ENCODE results near the gene HES2.
"Not testable (repeated sequence)": the region's sequence is repeated elsewhere in the genome, so short reads cannot be mapped to it uniquely, and the experiment has no call there.

HES2 gene

GRCh38 chr1:6389971-6390370 lies 29.7 kb downstream of the HES2 start:
- peaks cover 3% of the 10 kb centered on the region; the same call in 1 of the 2 replicates for H3K9me3 ChIP-seq
- TF ChIP-seq Cebpa-rat (IDR thresholded peaks at IDR 0.05), result no peak
- H3K4me1 ChIP-seq, result peaks cover 45% of the 10 kb centered on the region
- no peak overlapping the region for H3K4me3 ChIP-seq
- peaks cover 17% of the 10 kb centered on the region for H3K36me3 ChIP-seq
- peaks cover 37% of the 10 kb centered on the region for H4K20me1 ChIP-seq
- H3K27ac ChIP-seq, result no peak overlapping the region
- no peak overlapping the region for H3K9ac ChIP-seq
- no peaks in the 10 kb centered on the region for H3K27me3 ChIP-seq
- no peak overlapping the region for H3K4me2 ChIP-seq

GRCh38 chr1:6386371-6386949 lies 33.3 kb downstream of the HES2 start:
- Histone ChIP-seq H3K4me2 (peak overlapping the region; percentile 30), H4K20me1 (peaks cover 36% of the 10 kb centered on the region), H3K9ac (no peak overlapping the region), H3K27me3 (no peaks in the 10 kb centered on the region), H3K4me3 (no peak overlapping the region), H3K9me3 (peaks cover 28% of the 10 kb centered on the region), H3K4me1 (peaks cover 21% of the 10 kb centered on the region), H3K36me3 (peaks cover 26% of the 10 kb centered on the region), H3K27ac (no peak overlapping the region)
- no peak for TF ChIP-seq Cebpa-rat (IDR thresholded peaks at IDR 0.05)

GRCh38 chr1:6385488-6386191 lies 34.1 kb downstream of the HES2 start:
- peak overlapping the region; percentile 30 for H3K4me2 ChIP-seq
- H3K9ac ChIP-seq, result no peak overlapping the region
- no peak overlapping the region for H3K4me3 ChIP-seq

GRCh38 chr1:6384962-6385361 lies 34.8 kb downstream of the HES2 start:
- peaks cover 25% of the 10 kb centered on the region for H3K36me3 ChIP-seq
- no peak overlapping the region for H3K4me3 ChIP-seq
- H4K20me1 ChIP-seq, result peaks cover 31% of the 10 kb centered on the region
- peaks cover 17% of the 10 kb centered on the region for H3K4me1 ChIP-seq
- H3K9me3 ChIP-seq, result peaks cover 33% of the 10 kb centered on the region
- no peak overlapping the region for H3K9ac ChIP-seq
- H3K4me2 ChIP-seq, result no peak overlapping the region
- H3K27ac ChIP-seq, result no peak overlapping the region
- H3K27me3 ChIP-seq, result no peaks in the 10 kb centered on the region
- no peak for TF ChIP-seq Cebpa-rat (IDR thresholded peaks at IDR 0.05)

More at GRCh38 chr1:6385488-6386191, 34.1 kb downstream of the HES2 start:
- H3K4me1 ChIP-seq, result peaks cover 17% of the 10 kb centered on the region
- TF ChIP-seq Cebpa-rat (IDR thresholded peaks at IDR 0.05), result no peak
- peaks cover 26% of the 10 kb centered on the region for H3K36me3 ChIP-seq
- H3K27ac ChIP-seq, result no peak overlapping the region; the same call in 1 of the 2 replicates
- peaks cover 28% of the 10 kb centered on the region for H3K9me3 ChIP-seq
- H3K27me3 ChIP-seq, result no peaks in the 10 kb centered on the region
- peaks cover 31% of the 10 kb centered on the region for H4K20me1 ChIP-seq

DNA sequence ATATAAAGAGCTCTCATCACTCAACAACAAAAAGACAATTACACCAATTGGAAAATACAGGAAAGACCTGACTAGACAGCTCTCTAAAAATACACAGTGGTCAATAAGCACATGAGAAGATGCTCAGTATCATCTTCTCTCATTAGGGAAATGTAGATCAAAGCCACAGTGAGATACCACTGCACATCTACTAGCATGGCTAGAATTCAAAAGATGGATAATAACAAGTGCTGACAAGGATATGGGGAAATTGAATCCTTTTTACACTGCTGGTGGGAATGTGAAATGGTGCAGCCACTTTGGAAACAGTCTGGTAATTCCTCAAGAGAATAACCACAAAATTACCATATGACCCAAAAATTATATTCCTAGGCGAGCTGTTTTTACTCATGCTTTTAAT lies 35.6 kb downstream of the HES2 start:
- Histone ChIP-seq H4K20me1 (peaks cover 34% of the 10 kb centered on the region), H3K27me3 (no peaks in the 10 kb centered on the region), H3K4me1 (peaks cover 17% of the 10 kb centered on the region), H3K36me3 (peaks cover 24% of the 10 kb centered on the region), H3K4me2 (no peak overlapping the region), H3K9me3 (peaks cover 39% of the 10 kb centered on the region), H3K4me3 (no peak overlapping the region), H3K27ac (no peak overlapping the region), H3K9ac (no peak overlapping the region)
- no peak for TF ChIP-seq Cebpa-rat (IDR thresholded peaks at IDR 0.05)

DNA sequence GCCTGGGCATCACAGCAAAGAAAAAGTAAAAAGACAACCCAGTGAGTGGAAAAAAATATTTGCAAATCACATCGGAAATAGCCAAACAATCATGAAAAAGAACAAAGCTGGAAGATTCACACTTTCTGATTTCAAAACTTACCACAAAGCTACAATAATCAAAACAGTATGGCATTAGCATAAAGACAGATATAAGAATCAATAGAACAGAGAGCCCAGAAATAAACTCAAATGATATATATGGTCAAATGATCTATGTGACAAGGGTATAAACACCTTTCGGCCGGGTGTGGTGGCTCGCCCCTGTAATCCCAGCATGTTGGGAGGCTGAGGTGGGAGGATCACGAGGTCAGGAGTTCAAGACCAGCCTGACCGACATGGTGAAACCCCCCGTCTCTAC lies 39.7 kb downstream of the HES2 start:
- Histone ChIP-seq H3K4me3 (no peak overlapping the region), H3K4me1 (peaks cover 15% of the 10 kb centered on the region), H3K9me3 (peaks cover 37% of the 10 kb centered on the region), H3K4me2 (no peak overlapping the region), H3K36me3 (peaks cover 18% of the 10 kb centered on the region), H3K27ac (no peak overlapping the region), H3K9ac (no peak overlapping the region), H4K20me1 (peaks cover 19% of the 10 kb centered on the region), H3K27me3 (no peaks in the 10 kb centered on the region)
- no peak for TF ChIP-seq Cebpa-rat (IDR thresholded peaks at IDR 0.05)

DNA sequence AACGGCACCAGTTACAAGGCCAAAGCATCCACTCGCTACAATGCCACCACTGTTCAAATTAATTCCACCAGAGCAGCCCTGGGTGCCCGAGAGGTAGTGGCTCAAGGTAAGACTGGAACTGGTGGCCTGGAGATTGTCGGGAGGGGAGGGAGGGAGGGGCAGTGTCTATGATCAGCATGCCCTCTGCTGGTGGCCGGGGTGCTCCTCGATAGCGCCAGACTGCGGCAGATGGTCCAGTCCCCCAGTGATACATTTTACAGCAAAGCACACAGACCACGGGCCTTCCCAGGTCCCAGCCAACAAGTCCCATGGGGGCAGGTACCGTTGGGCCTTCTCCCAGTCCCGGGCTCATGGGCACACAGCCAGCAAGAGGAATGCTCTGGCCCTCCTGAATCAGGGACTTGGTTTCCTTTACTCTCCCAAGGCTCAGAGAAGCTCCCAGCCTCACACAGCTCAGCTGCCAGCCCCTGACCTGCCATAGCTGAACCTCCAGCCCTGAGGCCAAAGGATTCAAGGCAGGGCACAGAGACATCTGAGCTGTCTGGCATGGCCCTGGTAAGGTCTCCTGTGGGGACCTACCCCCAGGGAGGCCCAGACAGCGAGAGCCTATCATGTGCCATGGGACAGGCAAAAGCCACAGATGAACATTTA lies 41.5 kb downstream of the HES2 start:
- H3K36me3 ChIP-seq, result peaks cover 15% of the 10 kb centered on the region
- peak overlapping the region; percentile 44; the same call in 1 of the 2 replicates for H3K27ac ChIP-seq
- no peaks in the 10 kb centered on the region for H3K27me3 ChIP-seq
- H3K9me3 ChIP-seq, result peaks cover 21% of the 10 kb centered on the region
- H3K4me3 ChIP-seq, result no peak overlapping the region
- no peak overlapping the region for H3K9ac ChIP-seq
- peaks cover 30% of the 10 kb centered on the region for H3K4me1 ChIP-seq
- no peak for TF ChIP-seq Cebpa-rat (IDR thresholded peaks at IDR 0.05)
- peaks cover 11% of the 10 kb centered on the region for H4K20me1 ChIP-seq
- H3K4me2 ChIP-seq, result peak overlapping the region; percentile 65

DNA sequence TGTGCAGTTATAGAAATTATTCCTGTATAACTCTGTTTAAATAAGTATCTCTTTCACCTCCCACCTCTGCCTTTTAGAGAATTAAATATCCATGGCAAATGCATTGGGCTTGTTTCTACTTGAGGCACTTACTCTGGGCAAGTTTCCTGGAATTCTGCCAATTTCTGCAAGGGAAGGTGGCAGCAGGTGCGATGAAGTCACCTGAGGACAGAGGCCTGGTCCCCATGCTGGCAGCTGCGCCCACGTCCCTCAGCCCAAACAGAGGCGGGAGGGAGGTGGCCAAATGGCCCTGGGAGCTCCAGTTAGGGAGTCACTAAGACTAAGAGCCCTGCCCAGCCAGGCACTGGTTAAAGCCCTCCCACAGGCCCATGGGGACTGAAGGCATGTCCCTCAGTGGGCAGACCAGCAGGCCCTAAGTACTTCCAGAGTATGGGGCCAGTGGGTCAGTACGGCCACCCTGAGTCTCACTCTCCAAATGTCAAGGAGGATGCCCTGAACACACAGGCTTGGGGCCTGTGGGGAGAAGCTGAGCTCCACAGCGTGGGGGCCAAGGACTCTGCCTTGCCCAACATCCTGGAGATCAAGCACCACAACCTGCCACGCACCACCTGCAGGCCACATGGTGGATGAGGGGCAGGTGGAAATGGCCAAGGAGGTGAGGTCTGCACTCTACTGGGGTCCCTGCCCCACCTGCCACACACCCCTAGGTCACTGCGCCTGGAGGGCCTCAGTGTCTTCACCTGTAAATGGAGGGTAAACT lies 45.6 kb downstream of the HES2 start:
- H3K4me1 ChIP-seq, result peaks cover 46% of the 10 kb centered on the region
- peaks cover 22% of the 10 kb centered on the region for H3K9me3 ChIP-seq
- H3K36me3 ChIP-seq, result peaks cover 14% of the 10 kb centered on the region
- no peak overlapping the region for H3K9ac ChIP-seq
- H3K27ac ChIP-seq, result no peak overlapping the region
- H3K27me3 ChIP-seq, result no peaks in the 10 kb centered on the region
- H4K20me1 ChIP-seq, result peaks cover 9% of the 10 kb centered on the region
- no peak for TF ChIP-seq Cebpa-rat (IDR thresholded peaks at IDR 0.05)
- H3K4me3 ChIP-seq, result no peak overlapping the region
- H3K4me2 ChIP-seq, result no peak overlapping the region

DNA sequence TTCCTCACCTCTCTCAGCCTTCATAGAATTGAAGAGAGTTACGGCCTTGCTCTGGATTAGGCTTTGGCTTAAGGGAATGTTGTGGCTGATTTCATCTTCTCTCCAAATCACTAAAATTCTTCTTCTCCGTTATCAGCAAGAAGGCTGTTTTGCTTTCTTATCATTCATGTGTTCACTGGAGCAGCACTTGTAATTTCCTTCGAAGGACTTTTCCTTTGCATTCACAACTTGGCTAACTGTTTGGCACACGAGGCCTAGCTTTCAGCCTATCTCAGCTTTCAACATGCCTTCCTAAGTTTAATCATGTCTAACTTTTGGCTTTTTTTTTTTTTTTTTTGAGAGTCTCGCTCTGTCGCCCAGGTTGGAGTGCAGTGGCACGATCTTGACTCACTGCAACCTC lies 47.5 kb downstream of the HES2 start:
- Histone ChIP-seq H3K9ac (peak overlapping the region; percentile 35; the same call in 1 of the 2 replicates), H3K27ac (0 out of 2 replicates have a peak overlapping the region, but pooled peaks have one; percentile 26), H3K9me3 (peaks cover 40% of the 10 kb centered on the region), H3K4me1 (peaks cover 39% of the 10 kb centered on the region), H3K4me2 (peak overlapping the region; percentile 60), H3K36me3 (peaks cover 31% of the 10 kb centered on the region)
- H3K27me3 ChIP-seq, H3K4me3 ChIP-seq, H4K20me1 ChIP-seq: not testable (repeated sequence)

All from BLaER1 (cell line).